GM12875 (cell line): Measurements from ENCODE around the gene SERGEF.

Experiments
- H3K4me3 ChIP-seq: one replicate; pipeline ENCODE4 v1.5.1; 2011; ENCODE audit warnings: low read depth, low read length, control low read depth
- TF ChIP-seq, protein P1 (sequence below): IDR thresholded peaks from 2 replicates; pipeline ENCODE4 v1.5.1; 2011; ENCODE audit warnings: low read depth, mild to moderate bottlenecking, control low read depth, inconsistent platforms, low read length, moderate library complexity, borderline replicate concordance; ENCODE audit not compliant: insufficient read depth

The SERGEF gene

DNA sequence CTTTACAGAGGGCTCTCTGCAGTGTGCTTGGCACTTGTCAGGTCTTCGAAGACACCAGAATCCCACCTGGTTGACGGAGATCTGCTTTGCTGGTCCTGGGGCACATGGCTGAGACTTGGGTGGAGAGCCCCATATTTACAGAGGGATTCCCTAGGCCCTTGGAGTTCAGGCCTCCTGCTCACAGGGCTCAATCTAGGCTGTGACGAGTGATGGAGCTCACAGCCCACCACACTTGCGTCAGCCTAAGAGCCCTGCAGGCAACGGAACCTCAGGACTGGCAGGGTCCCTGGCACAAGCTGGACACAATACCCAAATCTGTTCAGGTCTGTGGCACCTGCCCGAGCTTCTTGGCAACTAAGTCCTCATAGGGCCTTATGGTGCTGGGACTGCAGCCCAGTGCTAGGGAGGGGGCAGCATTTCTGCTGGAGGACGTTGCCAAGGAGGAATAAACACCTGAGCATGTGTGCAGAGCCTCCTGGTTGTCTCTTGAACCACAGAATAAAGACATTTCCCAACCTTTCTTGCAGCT, 219.1 kb downstream of the SERGEF start:
- TF ChIP-seq, protein P1, sequence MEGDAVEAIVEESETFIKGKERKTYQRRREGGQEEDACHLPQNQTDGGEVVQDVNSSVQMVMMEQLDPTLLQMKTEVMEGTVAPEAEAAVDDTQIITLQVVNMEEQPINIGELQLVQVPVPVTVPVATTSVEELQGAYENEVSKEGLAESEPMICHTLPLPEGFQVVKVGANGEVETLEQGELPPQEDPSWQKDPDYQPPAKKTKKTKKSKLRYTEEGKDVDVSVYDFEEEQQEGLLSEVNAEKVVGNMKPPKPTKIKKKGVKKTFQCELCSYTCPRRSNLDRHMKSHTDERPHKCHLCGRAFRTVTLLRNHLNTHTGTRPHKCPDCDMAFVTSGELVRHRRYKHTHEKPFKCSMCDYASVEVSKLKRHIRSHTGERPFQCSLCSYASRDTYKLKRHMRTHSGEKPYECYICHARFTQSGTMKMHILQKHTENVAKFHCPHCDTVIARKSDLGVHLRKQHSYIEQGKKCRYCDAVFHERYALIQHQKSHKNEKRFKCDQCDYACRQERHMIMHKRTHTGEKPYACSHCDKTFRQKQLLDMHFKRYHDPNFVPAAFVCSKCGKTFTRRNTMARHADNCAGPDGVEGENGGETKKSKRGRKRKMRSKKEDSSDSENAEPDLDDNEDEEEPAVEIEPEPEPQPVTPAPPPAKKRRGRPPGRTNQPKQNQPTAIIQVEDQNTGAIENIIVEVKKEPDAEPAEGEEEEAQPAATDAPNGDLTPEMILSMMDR, result no peak
- H3K4me3 ChIP-seq, result no peak overlapping the region

DNA sequence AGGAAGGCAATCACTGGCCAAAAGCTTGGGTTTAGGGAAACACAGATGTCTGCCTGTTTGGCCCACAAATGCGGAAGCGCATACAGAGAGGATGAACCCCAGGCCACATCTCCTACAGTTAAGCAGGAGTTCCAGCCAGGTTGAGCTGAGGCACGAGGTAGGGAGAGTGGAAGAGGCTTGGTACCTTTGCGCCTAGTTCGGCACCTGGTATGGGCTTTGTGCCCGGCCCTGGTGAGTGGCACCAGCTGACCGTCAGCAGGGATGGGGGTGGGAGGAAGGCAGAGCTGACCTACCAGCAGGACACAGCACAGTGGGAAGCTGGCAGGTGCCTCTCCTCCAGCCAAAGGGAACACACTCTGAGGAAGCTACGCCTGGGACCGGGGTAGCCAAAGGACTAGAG, 220.7 kb downstream of the SERGEF start:
- TF ChIP-seq, protein P1, result no peak
- no peak overlapping the region for H3K4me3 ChIP-seq

DNA sequence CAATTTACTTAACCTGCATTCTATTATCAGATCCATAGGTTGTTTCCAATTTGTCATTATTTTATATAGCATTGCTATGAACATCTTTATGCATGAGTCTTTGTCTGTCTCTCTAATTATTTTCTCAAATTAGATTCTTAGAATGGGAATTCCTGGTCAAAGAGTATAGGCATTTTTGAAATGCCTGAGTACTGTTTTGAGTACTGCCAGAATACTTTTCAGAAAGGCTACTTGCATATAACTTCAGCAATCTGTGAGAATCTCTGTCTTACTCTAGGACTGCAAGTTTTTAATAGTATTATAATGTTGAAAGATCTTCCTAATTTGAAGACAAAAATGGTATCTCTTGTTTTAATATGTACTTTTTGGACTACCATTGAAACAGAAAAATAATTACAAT, 221.7 kb downstream of the SERGEF start:
- no peak overlapping the region for H3K4me3 ChIP-seq
- TF ChIP-seq, protein P1, result no peak

DNA sequence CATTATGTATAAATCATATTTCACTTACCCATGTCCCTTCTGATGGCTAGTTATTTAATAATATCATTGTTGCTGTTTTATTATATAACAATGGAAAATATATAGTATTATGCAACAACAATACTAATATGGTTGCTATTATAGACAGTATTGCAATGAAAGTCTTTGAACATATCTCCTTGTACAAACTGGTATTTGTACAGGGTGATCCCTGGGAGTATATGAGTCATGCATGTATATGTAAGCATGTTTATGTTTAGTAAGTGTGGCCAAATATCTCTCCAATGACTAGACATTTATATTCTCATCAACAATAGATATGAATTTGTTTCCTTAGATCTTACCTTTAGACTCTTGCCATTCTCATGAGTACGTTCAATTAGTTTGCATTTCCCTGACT, 222.4 kb downstream of the SERGEF start:
- TF ChIP-seq, protein P1, result no peak
- no peak overlapping the region for H3K4me3 ChIP-seq

DNA sequence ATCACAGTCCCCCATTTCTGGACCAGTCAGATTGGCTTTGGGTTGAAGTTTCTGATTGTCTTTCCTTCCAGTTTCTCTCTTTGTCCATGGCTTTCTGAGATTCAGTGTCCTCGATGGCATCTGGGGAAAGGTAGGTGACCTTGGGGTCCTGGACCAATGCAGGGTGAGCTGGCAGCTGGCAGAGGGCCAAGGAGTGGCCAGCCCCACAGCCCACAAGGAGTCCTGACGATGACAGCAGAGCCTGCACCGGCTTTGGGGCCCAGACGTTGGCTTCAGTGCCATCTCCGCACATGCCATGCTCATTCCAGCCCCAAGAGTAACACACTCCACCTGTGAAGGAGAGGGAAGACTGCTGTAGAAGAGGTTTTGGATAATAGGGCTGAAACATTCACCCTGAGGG, 224.8 kb downstream of the SERGEF start:
- H3K4me3 ChIP-seq, result no peak overlapping the region
- TF ChIP-seq, protein P1, result no peak

DNA sequence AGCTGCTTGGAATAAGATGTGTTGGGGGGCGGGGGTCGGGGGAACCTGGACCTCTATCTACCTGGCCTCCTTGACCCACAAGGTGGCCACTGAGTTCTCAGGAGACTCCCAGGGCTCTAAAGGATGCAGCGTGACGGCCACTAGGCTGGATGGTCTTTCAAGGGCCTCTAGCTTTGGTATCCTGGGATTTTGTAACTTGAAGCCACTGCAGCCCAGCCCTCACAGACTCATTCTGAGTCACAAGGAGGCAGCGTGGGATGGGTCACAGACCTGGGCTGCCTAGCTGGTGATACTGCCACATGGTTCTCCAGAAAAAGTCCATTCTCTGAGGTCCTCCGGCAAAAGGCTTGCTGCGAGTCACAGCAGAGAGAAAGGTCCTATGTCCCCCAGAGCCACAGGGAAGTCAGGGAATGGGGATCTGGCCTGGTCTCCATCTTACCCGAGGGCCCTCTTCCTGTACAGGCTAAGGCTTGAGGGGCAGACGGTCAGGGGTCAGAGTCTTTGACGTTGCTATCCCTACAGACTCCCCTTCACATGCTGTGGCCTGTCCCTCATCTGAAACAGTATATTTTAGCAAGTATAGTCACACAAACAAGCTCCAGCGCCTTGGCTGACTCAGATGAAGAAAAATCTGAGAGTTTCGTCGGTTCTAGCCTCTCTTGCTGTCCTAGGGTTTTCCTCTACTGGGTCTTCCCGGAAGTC, 225.9 kb downstream of the SERGEF start:
- H3K4me3 ChIP-seq, result no peak overlapping the region
- TF ChIP-seq, protein P1, result no peak

DNA sequence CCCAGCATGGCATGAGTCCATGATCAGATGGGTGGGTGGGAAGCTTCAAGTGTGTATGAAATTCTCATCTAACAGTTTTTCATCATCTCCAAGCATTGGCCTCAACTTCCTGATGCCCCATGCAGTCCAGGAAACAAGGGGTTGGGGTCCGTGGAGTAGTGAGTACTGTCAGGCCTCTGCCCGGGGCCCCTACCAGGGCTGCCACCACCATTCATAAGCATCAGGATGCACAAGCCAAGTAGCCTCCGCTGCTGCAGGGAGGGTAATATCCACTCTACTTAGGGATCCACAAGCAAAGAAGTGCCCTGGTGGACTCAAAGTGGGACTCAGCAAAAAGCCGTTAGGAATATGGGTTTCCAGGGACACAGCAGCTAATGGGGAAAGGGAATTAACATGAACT, 229.0 kb downstream of the SERGEF start:
- H3K4me3 ChIP-seq, result no peak overlapping the region
- TF ChIP-seq, protein P1, result no peak
